A549 treated with Hydrocortisone at 1 μM for 4 hours (cell line): ENCODE data around the gene NUP155. TPM values are rescaled to one million over a fixed set of nuclear protein-coding genes. Genes with fewer than 3 reads are reported as not detected.

ENCODE experiments used
- total RNA-seq: library from RNA; stranded (reverse); fragments of 200-300 nt; extraction: Qiagen RNA extraction; gene quantifications from 5 replicates; pipeline ENCODE4 v1.2.3, GENCODE V29; 2022

Gene NUP155
- total RNA-seq = 14.9 to 20.8 TPM (median 18.1 TPM) in 5 replicates

DNA sequence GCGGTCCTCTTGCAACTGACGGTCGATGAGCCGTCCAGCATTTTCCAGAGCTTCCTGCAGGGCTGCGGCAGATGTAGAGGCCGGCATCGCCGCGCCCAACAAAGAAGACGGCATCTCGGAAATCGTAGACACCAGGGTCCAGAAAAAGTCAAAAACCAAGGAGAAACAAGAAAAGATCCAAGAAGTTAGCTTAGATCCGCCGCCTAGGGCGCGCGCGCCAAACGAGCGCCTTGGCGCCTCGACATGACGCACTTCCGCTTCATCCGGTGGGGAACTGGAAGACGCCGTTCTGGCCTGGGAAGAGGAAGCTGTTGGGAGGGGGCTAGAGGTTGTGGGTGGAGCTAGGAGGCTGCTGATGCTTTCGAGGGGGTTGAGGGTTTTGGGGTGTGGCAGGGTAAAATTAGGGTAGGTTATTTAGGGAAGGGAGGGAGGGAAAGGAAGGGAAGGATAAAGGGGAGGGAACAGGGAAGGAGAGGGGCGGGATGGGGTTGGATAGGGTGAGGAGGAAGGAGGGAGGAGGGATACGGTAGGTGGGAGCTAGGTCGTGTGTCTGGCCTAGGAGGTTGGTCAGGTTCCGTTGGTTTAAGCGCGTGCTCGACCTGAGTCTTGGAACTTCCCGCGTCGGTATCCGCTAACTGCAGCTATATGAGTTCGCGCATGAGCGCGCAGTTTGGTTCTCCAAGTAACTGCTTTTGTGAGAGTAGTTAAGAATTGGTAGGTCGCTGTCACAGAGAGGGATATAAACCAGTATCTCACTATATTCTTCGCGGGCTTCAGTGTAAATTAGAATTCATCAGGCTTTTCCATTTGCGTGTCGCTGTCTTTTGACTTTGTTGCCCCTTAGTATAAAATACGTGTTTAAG, at the start of gene NUP155:
Gene NUP155, minus strand, starts transcription at position 243 of the 863 bp plus-strand sequence. Its CDS starts 129 bp downstream, at position 114.

DNA sequence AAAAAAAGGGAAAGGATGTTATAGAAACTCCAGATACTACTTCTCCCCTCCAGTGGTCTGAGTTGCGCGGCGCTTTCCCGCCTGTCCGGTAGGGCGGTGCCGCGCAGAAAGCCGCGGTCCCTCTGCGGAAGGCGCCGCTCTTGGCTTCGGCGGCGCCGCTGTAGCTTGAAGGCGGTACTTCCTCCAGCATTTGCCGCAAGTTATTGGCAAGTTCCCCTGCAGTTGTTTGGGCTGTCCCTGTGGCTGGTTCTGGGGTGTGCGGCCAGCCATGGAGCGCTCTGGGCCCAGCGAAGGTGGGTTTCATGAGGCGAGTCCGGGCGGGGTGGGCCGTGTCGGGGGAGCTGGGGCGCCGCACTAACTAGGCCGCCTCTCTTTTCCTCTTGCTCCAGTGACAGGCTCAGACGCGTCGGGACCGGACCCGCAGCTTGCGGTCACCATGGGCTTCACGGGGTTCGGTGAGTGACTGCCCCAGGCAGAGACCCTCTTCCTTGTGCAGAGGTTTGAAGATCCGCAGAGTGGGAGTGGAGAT, 8.3 kb upstream of the NUP155 start, which contains the start of gene WDR70:
Gene WDR70, plus strand, starts transcription at position 219 of the 529 bp plus-strand sequence. Its CDS starts 50 bp downstream, at position 269.

DNA sequence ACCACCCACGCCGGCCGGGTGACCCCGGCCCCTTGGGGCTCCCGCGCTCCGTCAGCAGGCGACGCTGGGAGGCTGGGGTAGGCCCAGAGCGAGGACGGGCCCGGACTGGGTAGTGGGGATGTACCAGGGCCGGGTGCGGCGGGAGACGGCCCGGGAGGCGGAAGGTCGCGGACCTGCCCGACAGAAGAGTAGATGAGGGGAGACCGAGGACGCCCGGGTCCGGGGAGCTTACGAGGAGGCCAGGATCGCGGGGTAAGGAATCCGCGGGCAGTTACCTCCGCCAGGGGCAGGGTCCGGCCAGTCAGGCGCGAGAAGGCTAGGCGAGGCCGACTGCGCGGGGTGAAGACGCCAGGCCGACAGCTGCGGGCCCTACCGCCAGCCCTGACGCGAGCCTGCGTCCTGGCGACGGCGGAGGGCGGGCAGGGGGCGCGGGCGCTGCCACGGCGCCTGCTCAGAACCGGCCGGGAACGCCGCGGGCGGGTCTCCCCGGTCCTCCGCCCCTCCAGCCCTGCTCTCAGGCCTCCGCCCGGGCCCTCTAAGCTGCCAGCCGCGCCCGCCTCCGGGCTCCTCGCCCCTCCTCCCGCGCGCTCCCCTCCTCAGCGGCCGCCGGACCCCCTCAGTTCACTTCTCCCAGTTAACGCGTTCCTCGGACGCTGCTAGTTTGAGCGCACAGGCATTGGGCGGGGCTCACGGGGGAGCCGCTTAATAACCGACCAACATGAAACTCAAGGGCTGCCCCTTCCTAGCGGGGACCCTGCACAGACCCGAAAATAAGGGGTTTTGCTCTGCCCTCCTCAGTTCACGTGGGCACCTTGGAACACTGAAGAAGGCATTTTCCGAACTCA, 121.7 kb downstream of the NUP155 start, which contains the start of gene CPLANE1:
Gene CPLANE1, minus strand, starts transcription at position 407 of the 845 bp plus-strand sequence. CDS start 1,678 bp downstream, outside the sequence.

Other genes with a start within 250 kb of the NUP155 start
- 2.9 to 5.3 TPM (median 4.7 TPM) in 5 replicates for gene CPLANE1, start 121.7 kb downstream of the NUP155 start, total RNA-seq
- 9.5 to 12.4 TPM (median 11.0 TPM) in 5 replicates for gene WDR70, start 8.2 kb upstream of the NUP155 start, total RNA-seq